PFSK-1 (cell line): ENCODE results near the gene GALNT5.

Source experiments
- POLR2AphosphoS5 ChIP-seq: IDR thresholded peaks from 2 replicates; pipeline ENCODE4 v1.6.1; 2012; ENCODE audit warnings: low read depth, mild to moderate bottlenecking, control low read depth, low read length, moderate library complexity
- TAF1 ChIP-seq: IDR thresholded peaks from 2 replicates; pipeline ENCODE4 v1.6.1; 2012; ENCODE audit warnings: low read length, control low read depth, borderline replicate concordance; ENCODE audit not compliant: insufficient read depth

DNA sequence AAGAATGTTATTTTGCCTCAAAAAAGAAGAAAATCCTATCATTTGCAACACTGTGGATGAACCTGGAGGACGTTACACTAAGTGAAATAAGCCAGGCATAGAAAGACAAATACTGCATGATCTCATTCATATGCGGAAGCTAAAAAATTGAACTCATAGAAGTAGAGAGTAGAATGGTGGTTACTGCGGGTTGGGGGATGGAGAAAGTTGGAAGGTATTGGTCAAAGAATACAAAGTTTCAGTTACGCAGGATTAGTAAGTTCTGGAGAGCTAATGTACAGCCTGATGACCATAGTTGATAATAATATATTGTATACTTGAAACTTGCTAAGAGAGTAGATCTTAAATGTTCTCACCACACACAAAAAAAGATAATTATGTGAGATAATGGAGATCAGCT lies 5.0 kb upstream of the GALNT5 start:
- TF ChIP-seq POLR2AphosphoS5 (no peak), TAF1 (no peak)
